ENCODE measurements around the gene HS6ST3.

HS6ST3 gene

GRCh38 chr13:96678801-96679200 is 588.9 kb downstream of the HS6ST3 start:
- no peak for TF ChIP-seq CTCF (IDR thresholded peaks at IDR 0.05; ENCODE audit: control extremely low read depth, extremely low read depth, low read depth, missing control alignments)
- POLR2A ChIA-PET, result no interaction called here
- no peak for DNase-seq (ENCODE audit: extremely low spot score)
- CTCF ChIA-PET, result no interaction called here

- CTCF ChIA-PET, result no interaction called here
- no peak for TF ChIP-seq CTCF (IDR thresholded peaks at IDR 0.05; ENCODE audit: control extremely low read depth, extremely low read depth, low read depth, missing control alignments)
- POLR2A ChIA-PET, result no interaction called here
- no peak for DNase-seq (ENCODE audit: extremely low spot score)
Observed at GRCh38 chr13:96680898-96681297, 591.0 kb downstream of the HS6ST3 start.

- DNase-seq (ENCODE audit: extremely low spot score), result no peak
- CTCF ChIA-PET, result interaction anchor here (0.7 to 1.3 kb wide), 2 partner anchors 9 to 23 kb away, joined by 3 read pairs; no protein-coding TSS in a partner anchor
- TF ChIP-seq CTCF (IDR thresholded peaks at IDR 0.05; ENCODE audit: control extremely low read depth, extremely low read depth, low read depth, missing control alignments), result no peak
- POLR2A ChIA-PET, result no interaction called here
Observed at GRCh38 chr13:96681766-96682165, 591.9 kb downstream of the HS6ST3 start.

GRCh38 chr13:96684469-96684868 is 594.6 kb downstream of the HS6ST3 start:
- no peak for DNase-seq (ENCODE audit: extremely low spot score)
- ChIA-PET CTCF (interaction anchor here (1.0 to 1.2 kb wide), 3 partner anchors 34 to 273 kb away, joined by 3 read pairs; no protein-coding TSS in a partner anchor), POLR2A (no interaction called here)
- TF ChIP-seq CTCF (IDR thresholded peaks at IDR 0.05; ENCODE audit: control extremely low read depth, extremely low read depth, low read depth, missing control alignments), result no peak

- no peak for TF ChIP-seq CTCF (IDR thresholded peaks at IDR 0.05; ENCODE audit: control extremely low read depth, extremely low read depth, low read depth, missing control alignments)
- ChIA-PET CTCF (interaction anchor here (1.0 to 1.2 kb wide), 3 partner anchors 35 to 273 kb away, joined by 3 read pairs; no protein-coding TSS in a partner anchor), POLR2A (no interaction called here)
- no peak for DNase-seq (ENCODE audit: extremely low spot score)
Observed at GRCh38 chr13:96684907-96685306, 595.0 kb downstream of the HS6ST3 start.

GRCh38 chr13:96686286-96686685 is 596.4 kb downstream of the HS6ST3 start:
- no peak for TF ChIP-seq CTCF (IDR thresholded peaks at IDR 0.05; ENCODE audit: control extremely low read depth, extremely low read depth, low read depth, missing control alignments)
- ChIA-PET CTCF (no interaction called here), POLR2A (no interaction called here)
- DNase-seq (ENCODE audit: extremely low spot score), result no peak

- no peak for DNase-seq (ENCODE audit: extremely low spot score)
- POLR2A ChIA-PET, result no interaction called here
- no peak for TF ChIP-seq CTCF (IDR thresholded peaks at IDR 0.05; ENCODE audit: control extremely low read depth, extremely low read depth, low read depth, missing control alignments)
- CTCF ChIA-PET, result no interaction called here
Observed at GRCh38 chr13:96687191-96687590, 597.3 kb downstream of the HS6ST3 start.

Data from GM10248 (cell line).